Glutamatergic neuron (in vitro differentiated cells): ENCODE measurements around the gene RASSF8. TPM values are rescaled to one million over a fixed set of nuclear protein-coding genes. Genes with fewer than 3 reads are reported as not detected.

Experiments used
- DNase-seq: peaks from one replicate; pipeline ENCODE4 v3.0.0; 2022
- H3K27ac Mint-ChIP-seq: one replicate; pipeline ENCODE4 v1.8.0; 2020; ENCODE audit warnings: mild to moderate bottlenecking, mixed read lengths, inconsistent platforms; ENCODE audit not compliant: unreplicated experiment
- H3K27me3 Mint-ChIP-seq: one replicate; pipeline ENCODE4 v1.8.0; 2020; ENCODE audit warnings: mild to moderate bottlenecking, moderate library complexity, mixed read lengths, inconsistent platforms; ENCODE audit not compliant: unreplicated experiment
- H3K36me3 Mint-ChIP-seq: one replicate; pipeline ENCODE4 v1.8.0; 2020; ENCODE audit warnings: mild to moderate bottlenecking, mixed read lengths, inconsistent platforms; ENCODE audit not compliant: unreplicated experiment
- H3K4me1 Mint-ChIP-seq: one replicate; pipeline ENCODE4 v1.8.0; 2020; ENCODE audit warnings: mild to moderate bottlenecking, low read depth, mixed read lengths, inconsistent platforms; ENCODE audit not compliant: unreplicated experiment
- H3K4me3 Mint-ChIP-seq: one replicate; pipeline ENCODE4 v1.8.0; 2020; ENCODE audit warnings: mild to moderate bottlenecking, mixed read lengths, inconsistent platforms; ENCODE audit not compliant: unreplicated experiment
- H3K9me3 Mint-ChIP-seq: one replicate; pipeline ENCODE4 v1.8.0; 2020; ENCODE audit warnings: mild to moderate bottlenecking, moderate library complexity, mixed read lengths, inconsistent platforms; ENCODE audit not compliant: unreplicated experiment
- total RNA-seq: library from RNA; stranded (reverse); fragmentation: NEBNext Ultra II Directional; extraction: Animal tissue kit (Norgen Biotek cat#: 25700); gene quantifications from one replicate; pipeline ENCODE4 v1.2.1, GENCODE V29; 2021; ENCODE audit not compliant: unreplicated experiment
- TF ChIP-seq, protein P1 (sequence below): fragments of 200-600 bp; sonication (generic); IDR thresholded peaks from one replicate; pipeline ENCODE4 v1.5.0; 2021; ENCODE audit not compliant: partially characterized antibody, unreplicated experiment

RASSF8 gene
- total RNA-seq, 1 donor from 2014 or later: 41.3 TPM

DNA sequence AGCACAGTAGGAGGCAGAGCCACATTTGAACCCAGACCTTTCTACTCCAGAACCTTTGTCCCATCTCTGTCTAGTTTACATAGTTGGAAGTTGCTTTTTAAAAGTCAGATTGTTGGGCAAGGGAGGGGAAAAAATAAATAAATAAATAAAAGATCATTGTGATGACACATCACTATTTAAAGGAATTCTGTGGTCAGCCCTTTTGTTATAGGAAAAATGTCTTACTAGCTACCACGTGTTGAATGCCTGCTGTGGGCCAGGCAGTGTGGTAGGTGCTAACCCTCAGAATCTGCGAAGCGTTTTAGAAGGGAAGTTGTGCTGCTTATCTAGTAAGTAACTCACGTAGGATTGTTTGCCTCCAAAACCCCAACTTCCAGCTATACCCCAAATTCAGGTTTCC lies 104.1 kb downstream of the RASSF8 start:
- Mint-ChIP-seq H3K4me3 (no peak overlapping the region), H3K27ac (no peak overlapping the region), H3K36me3 (peaks cover 5% of the 10 kb centered on the region), H3K9me3 (no peaks in the 10 kb centered on the region), H3K27me3 (no peaks in the 10 kb centered on the region), H3K4me1 (peaks cover 2% of the 10 kb centered on the region)
- DNase-seq: no peak
- TF ChIP-seq, protein P1, sequence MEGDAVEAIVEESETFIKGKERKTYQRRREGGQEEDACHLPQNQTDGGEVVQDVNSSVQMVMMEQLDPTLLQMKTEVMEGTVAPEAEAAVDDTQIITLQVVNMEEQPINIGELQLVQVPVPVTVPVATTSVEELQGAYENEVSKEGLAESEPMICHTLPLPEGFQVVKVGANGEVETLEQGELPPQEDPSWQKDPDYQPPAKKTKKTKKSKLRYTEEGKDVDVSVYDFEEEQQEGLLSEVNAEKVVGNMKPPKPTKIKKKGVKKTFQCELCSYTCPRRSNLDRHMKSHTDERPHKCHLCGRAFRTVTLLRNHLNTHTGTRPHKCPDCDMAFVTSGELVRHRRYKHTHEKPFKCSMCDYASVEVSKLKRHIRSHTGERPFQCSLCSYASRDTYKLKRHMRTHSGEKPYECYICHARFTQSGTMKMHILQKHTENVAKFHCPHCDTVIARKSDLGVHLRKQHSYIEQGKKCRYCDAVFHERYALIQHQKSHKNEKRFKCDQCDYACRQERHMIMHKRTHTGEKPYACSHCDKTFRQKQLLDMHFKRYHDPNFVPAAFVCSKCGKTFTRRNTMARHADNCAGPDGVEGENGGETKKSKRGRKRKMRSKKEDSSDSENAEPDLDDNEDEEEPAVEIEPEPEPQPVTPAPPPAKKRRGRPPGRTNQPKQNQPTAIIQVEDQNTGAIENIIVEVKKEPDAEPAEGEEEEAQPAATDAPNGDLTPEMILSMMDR: no peak

GRCh38 chr12:26065451-26065850 lies 107.0 kb downstream of the RASSF8 start:
- no peak for DNase-seq
- H3K9me3 Mint-ChIP-seq: no peaks in the 10 kb centered on the region
- TF ChIP-seq, protein P1: no peak
- no peaks in the 10 kb centered on the region for H3K27me3 Mint-ChIP-seq
- no peaks in the 10 kb centered on the region for H3K36me3 Mint-ChIP-seq
- no peak overlapping the region for H3K27ac Mint-ChIP-seq
- H3K4me3 Mint-ChIP-seq: no peak overlapping the region
- H3K4me1 Mint-ChIP-seq: peaks cover 2% of the 10 kb centered on the region

GRCh38 chr12:26068503-26068902 lies 110.0 kb downstream of the RASSF8 start:
- TF ChIP-seq, protein P1: no peak
- Mint-ChIP-seq H3K27ac (no peak overlapping the region), H3K9me3 (no peaks in the 10 kb centered on the region), H3K36me3 (no peaks in the 10 kb centered on the region), H3K4me3 (no peak overlapping the region), H3K4me1 (no peaks in the 10 kb centered on the region), H3K27me3 (no peaks in the 10 kb centered on the region)
- DNase-seq: no peak

- Mint-ChIP-seq H3K27me3 (no peaks in the 10 kb centered on the region), H3K4me1 (no peaks in the 10 kb centered on the region)
Observed at GRCh38 chr12:26069796-26070195, 111.3 kb downstream of the RASSF8 start.

GRCh38 chr12:26077915-26078702 lies 119.6 kb downstream of the RASSF8 start:
- H3K4me3 Mint-ChIP-seq: no peak overlapping the region
- H3K4me1 Mint-ChIP-seq: no peaks in the 10 kb centered on the region
- TF ChIP-seq, protein P1: no peak
- DNase-seq: no peak
- no peak overlapping the region for H3K27ac Mint-ChIP-seq
- H3K27me3 Mint-ChIP-seq: peaks cover 4% of the 10 kb centered on the region
- H3K9me3 Mint-ChIP-seq: no peaks in the 10 kb centered on the region
- peaks cover 10% of the 10 kb centered on the region for H3K36me3 Mint-ChIP-seq

More at GRCh38 chr12:26069796-26070195, 111.3 kb downstream of the RASSF8 start:
- Mint-ChIP-seq H3K9me3 (no peaks in the 10 kb centered on the region), H3K4me3 (no peak overlapping the region), H3K27ac (no peak overlapping the region), H3K36me3 (no peaks in the 10 kb centered on the region)
- no peak for DNase-seq
- TF ChIP-seq, protein P1: no peak
